Islet precursor cell (in vitro differentiated cells): ENCODE results near the gene FAM98B.

Experiments
- DNase-seq: peaks from one replicate; pipeline ENCODE4 v3.0.0-alpha.2; 2018

Gene FAM98B

GRCh38 chr15:38509152-38509551, 55.2 kb downstream of the FAM98B start:
- no peak for DNase-seq

GRCh38 chr15:38512901-38513300, 59.0 kb downstream of the FAM98B start:
- no peak for DNase-seq

- no peak for DNase-seq
These were observed 60.7 kb downstream of the FAM98B start for GRCh38 chr15:38514601-38515000.

- DNase-seq, result no peak
These were observed 62.7 kb downstream of the FAM98B start for GRCh38 chr15:38516626-38517025.

- no peak for DNase-seq
These were observed 63.5 kb downstream of the FAM98B start for GRCh38 chr15:38517312-38517975.

GRCh38 chr15:38518084-38518483, 64.2 kb downstream of the FAM98B start:
- DNase-seq, result no peak

GRCh38 chr15:38520035-38520434, 66.1 kb downstream of the FAM98B start:
- no peak for DNase-seq

GRCh38 chr15:38521316-38521715, 67.4 kb downstream of the FAM98B start:
- no peak for DNase-seq

GRCh38 chr15:38522922-38523321, 69.0 kb downstream of the FAM98B start:
- DNase-seq, result no peak

- no peak for DNase-seq
These were observed 70.2 kb downstream of the FAM98B start for GRCh38 chr15:38524156-38524555.

- DNase-seq, result no peak
These were observed 71.6 kb downstream of the FAM98B start for GRCh38 chr15:38525489-38525888.

- DNase-seq, result no peak
These were observed 72.2 kb downstream of the FAM98B start for GRCh38 chr15:38526158-38526557.

- no peak for DNase-seq
These were observed 74.4 kb downstream of the FAM98B start for GRCh38 chr15:38528294-38528693.

- DNase-seq, result no peak
These were observed 76.2 kb downstream of the FAM98B start for GRCh38 chr15:38530113-38530512.

GRCh38 chr15:38531509-38531908, 77.6 kb downstream of the FAM98B start:
- DNase-seq, result peak; percentile 78

- DNase-seq, result no peak
These were observed 78.8 kb downstream of the FAM98B start for GRCh38 chr15:38532728-38533127.

- no peak for DNase-seq
These were observed 79.5 kb downstream of the FAM98B start for GRCh38 chr15:38533416-38533915.

GRCh38 chr15:38533926-38534325, 80.0 kb downstream of the FAM98B start:
- DNase-seq, result no peak

GRCh38 chr15:38534691-38535090, 80.8 kb downstream of the FAM98B start:
- no peak for DNase-seq

- peak; percentile 60 for DNase-seq
These were observed 81.7 kb downstream of the FAM98B start for GRCh38 chr15:38535491-38536200.

- DNase-seq, result no peak
These were observed 82.3 kb downstream of the FAM98B start for GRCh38 chr15:38536201-38536676.
